GM12878 (cell line): Measurements from ENCODE around the gene ANKRD6. TPM values are rescaled to one million over a fixed set of nuclear protein-coding genes. Genes with fewer than 3 reads are reported as not detected.

Experiments
- ATAC-seq: fragments of 200-7000 bp; cut with Tn5 transposase; 3 replicates; pipeline ENCODE4 v1.9.1; 2020; ENCODE audit warnings: mild to moderate bottlenecking, moderate library complexity
- BruUV-seq: library from RNA; stranded (reverse); fragments of 400-500 nt; replicated peaks from 2 replicates; lab custom pipeline; 2021; lab: Mats Ljungman, UMichigan
- CTCF ChIA-PET: fragments of 300-600 bp; sonication (Branson Sonifier 250); formaldehyde crosslinking; extraction: SDS; loops from one replicate; lab custom pipeline; 2021; ENCODE audit warnings: inconsistent platforms; lab: Yijun Ruan, JAX
- POLR2A ChIA-PET: fragments of 350-600 bp; formaldehyde crosslinking; extraction: SDS; loops from one replicate; lab custom pipeline; 2021; ENCODE audit warnings: inconsistent platforms; lab: Charles Lee
- RAD21 ChIA-PET: fragments of 300-600 bp; sonication (Branson Sonifier 250); formaldehyde crosslinking; loops from one replicate; lab custom pipeline; 2023; ENCODE audit warnings: antibody characterized with exemption; ENCODE audit not compliant: unreplicated experiment; lab: Charles Lee
- SMC1A ChIA-PET: fragments of 300-600 bp; sonication (Branson Sonifier 250); formaldehyde crosslinking; loops from one replicate; lab custom pipeline; 2023; ENCODE audit not compliant: unreplicated experiment, uncharacterized antibody; lab: Charles Lee
- DNase-seq: peaks from one replicate; pipeline ENCODE4 v3.0.0-alpha.2; 2011; ENCODE audit warnings: low read depth, low spot score
- FAIRE-seq: peaks from 3 replicates; lab custom pipeline; 2011; peaks lifted over from hg19 to GRCh38; lab: Jason Lieb, UNC
- H2AFZ ChIP-seq: 2 replicates; pipeline ENCODE4 v1.6.0; 2011; ENCODE audit warnings: low read depth, low read length, control low read depth; ENCODE audit not compliant: control insufficient read depth
- H3K27ac ChIP-seq: 2 replicates; pipeline ENCODE4 v1.5.1; 2011; ENCODE audit warnings: control low read depth; ENCODE audit not compliant: control insufficient read depth, insufficient read depth
- H3K27me3 ChIP-seq, 2 experiments: replicated peaks in 1 of 2; 2 replicates each; pipeline versions ENCODE4 v1.6.0 to v1.6.1; 2011; ENCODE audit warnings: low read length in 1 of 2; ENCODE audit not compliant: control insufficient read depth in 2 of 2, insufficient read depth in 2 of 2
- H3K36me3 ChIP-seq, 2 experiments: 2 replicates each; pipeline ENCODE4 v1.5.1; 2011; ENCODE audit warnings: low read length in 1 of 2; ENCODE audit not compliant: control insufficient read depth in 2 of 2, insufficient read depth in 2 of 2
- H3K4me1 ChIP-seq: 2 replicates; pipeline ENCODE4 v1.6.1; 2011; ENCODE audit warnings: mild to moderate bottlenecking, low read length, moderate library complexity, mixed read lengths; ENCODE audit not compliant: control insufficient read depth, insufficient read depth
- H3K4me2 ChIP-seq: 2 replicates; pipeline ENCODE4 v1.6.0; 2011; ENCODE audit warnings: control low read depth; ENCODE audit not compliant: control insufficient read depth, insufficient read depth
- H3K4me3 ChIP-seq: fragments of 200-600 bp; sonication (generic); 2 replicates; pipeline ENCODE4 v1.5.1; 2016
- H3K79me2 ChIP-seq: 2 replicates; pipeline ENCODE4 v1.6.0; 2011; ENCODE audit warnings: low read length; ENCODE audit not compliant: control insufficient read depth, insufficient read depth
- H3K9ac ChIP-seq: 2 replicates; pipeline ENCODE4 v1.8.0; 2011; ENCODE audit warnings: low read length, control low read depth, mixed read lengths; ENCODE audit not compliant: control insufficient read depth, insufficient read depth
- H3K9me3 ChIP-seq: replicated peaks from 3 replicates; pipeline ENCODE4 v1.5.1; 2011; ENCODE audit warnings: mild to moderate bottlenecking, low read length; ENCODE audit not compliant: control insufficient read depth, insufficient read depth
- H4K20me1 ChIP-seq: 2 replicates; pipeline ENCODE4 v1.6.0; 2011; ENCODE audit not compliant: control insufficient read depth, insufficient read depth
- CREB1 ChIP-seq: IDR thresholded peaks from 2 replicates; pipeline ENCODE4 v1.6.1; 2012; ENCODE audit warnings: low read depth, mild to moderate bottlenecking, inconsistent platforms
- HCFC1 ChIP-seq: fragments of 150-350 bp; IDR thresholded peaks from 2 replicates; pipeline ENCODE4 v1.6.1; 2014; ENCODE audit warnings: low read length
- NBN ChIP-seq: fragments of 450-650 bp; IDR thresholded peaks from 2 replicates; pipeline ENCODE4 v1.6.1; 2016
- NFXL1 ChIP-seq: fragments of 450-650 bp; IDR thresholded peaks from 2 replicates; pipeline ENCODE4 v1.6.1; 2017; ENCODE audit warnings: antibody characterized with exemption, mild to moderate bottlenecking, borderline replicate concordance
- NFYB ChIP-seq: IDR thresholded peaks from 2 replicates; pipeline ENCODE4 v1.6.1; 2011; ENCODE audit warnings: low read depth, mild to moderate bottlenecking, low read length, improper control_type of control experiment, moderate library complexity; ENCODE audit not compliant: insufficient read depth
- PAX5 ChIP-seq: IDR thresholded peaks from 2 replicates; pipeline ENCODE4 v1.6.1; 2011; ENCODE audit warnings: low read depth, low read length, borderline replicate concordance
- SMAD5 ChIP-seq: IDR thresholded peaks from 2 replicates; pipeline ENCODE4 v1.6.1; 2016; ENCODE audit warnings: antibody characterized with exemption, low read depth
- WGBS: methylation state at CpG from one replicate; pipeline ENCODE4 v1.1.6; 2016; ENCODE audit warnings: low lambda C conversion rate; ENCODE audit not compliant: insufficient replicate concordance, insufficient coverage; ENCODE audit errors: missing lambda C conversion rate; 5-methylcytosine and 5-hydroxymethylcytosine counted together
- in situ Hi-C: fragments of 300-500 bp; cut with MboI; formaldehyde crosslinking; loops from 9 replicates; pipeline ENCODE4 v1.14.3; 2018; ENCODE audit warnings: mixed read lengths
- intact Hi-C: fragments of 100-400 bp; cut with micrococcal nuclease; formaldehyde crosslinking; loops from one replicate; pipeline ENCODE4 v1.14.2; 2022; ENCODE audit not compliant: unreplicated experiment
- polyA plus RNA-seq, 11 experiments: library from polyadenylated mRNA; depleted of rRNA in 4 of 11; unstranded in 6 of 11; stranded (reverse) in 5 of 11; fragments of >200 nt; fragmentation: Nextera tagmentation in 4 of 11; fragmentation: Illumina TruSeq in 1 of 11; extraction: Ambion mirVana in 4 of 11; extraction: Trizol in 1 of 11; gene quantifications; 1 replicate in 1 of 11; 2 replicates in 10 of 11; pipeline versions ENCODE4 v1.2.1 to v1.2.3, GENCODE V29; 2011 to 2016; ENCODE audit warnings: inconsistent platforms in 2 of 11, missing spikeins in 2 of 11, low read depth in 1 of 11
- total RNA-seq, 4 experiments: library from RNA; depleted of rRNA in 3 of 4; stranded (reverse); fragments of >200 nt in 3 of 4; fragmentation: Illumina TruSeq in 1 of 4; extraction: Trizol in 1 of 4; gene quantifications; 2 replicates each; pipeline versions ENCODE4 v1.2.1 to v1.2.3, GENCODE V29; 2013 to 2021
- TF ChIP-seq, protein P1 (sequence below): fragments of 450-650 bp; IDR thresholded peaks from 2 replicates; pipeline ENCODE4 v1.6.1; 2017; ENCODE audit warnings: mild to moderate bottlenecking
- TF ChIP-seq, protein P2 (sequence below): fragments of 450-650 bp; IDR thresholded peaks from 2 replicates; pipeline ENCODE4 v1.6.1; 2018; ENCODE audit warnings: borderline replicate concordance, mild to moderate bottlenecking; ENCODE audit not compliant: partially characterized antibody

The ANKRD6 gene
- total and polyA plus RNA-seq, 10 of the 15 experiments (the other 5 are each of a cell fraction or from before 2014, with no cell fraction given) = 0.03 to 0.90 (median 0.38) TPM

DNA sequence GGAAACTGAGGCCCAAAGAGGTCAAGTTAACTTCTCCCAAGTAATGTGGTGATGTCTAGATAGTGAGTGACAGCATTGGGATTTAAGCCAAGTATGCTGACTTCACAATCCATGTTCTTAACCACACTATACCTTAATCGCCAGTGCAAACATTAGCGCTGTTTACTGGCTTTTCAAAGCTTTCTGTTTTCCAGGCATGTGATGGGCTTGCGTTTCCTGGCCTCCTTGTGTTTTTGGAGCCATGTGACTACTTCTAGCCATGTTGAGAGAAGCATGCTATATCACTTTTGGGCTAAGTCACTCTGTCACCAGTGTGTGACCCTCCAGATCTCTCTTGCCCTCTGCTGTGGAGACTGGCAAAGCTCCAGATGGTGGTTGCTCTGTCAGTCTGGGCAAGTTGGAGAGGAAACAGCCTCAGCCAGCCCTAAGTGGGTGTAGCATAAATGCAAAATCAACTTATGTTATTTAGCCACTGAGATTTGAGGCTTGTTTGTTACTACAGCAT lies 76.9 kb downstream of the ANKRD6 start:
- ChIA-PET CTCF (no interaction called here), RAD21 (no interaction called here), SMC1A (no interaction called here), POLR2A (no interaction called here)
- H3K79me2 ChIP-seq = no peaks in the 10 kb centered on the region
- WGBS = 46% methylated on average over 3 of the region's 3 CpGs
- no peaks in the 10 kb centered on the region for H3K36me3 ChIP-seq
- no peak overlapping the region for H3K27ac ChIP-seq
- no peak overlapping the region for H3K4me3 ChIP-seq
- no peak overlapping the region for H3K4me2 ChIP-seq
- ATAC-seq = no peak
- H3K4me1 ChIP-seq = no peaks in the 10 kb centered on the region
- H4K20me1 ChIP-seq = no peaks in the 10 kb centered on the region
- no TSS peak for BruUV-seq
- intact Hi-C loops = no loop called here
- no peaks in the 10 kb centered on the region; a peak in 1 of 4 replicates for H3K27me3 ChIP-seq
- H3K9ac ChIP-seq = no peak overlapping the region
- TF ChIP-seq, protein P1, sequence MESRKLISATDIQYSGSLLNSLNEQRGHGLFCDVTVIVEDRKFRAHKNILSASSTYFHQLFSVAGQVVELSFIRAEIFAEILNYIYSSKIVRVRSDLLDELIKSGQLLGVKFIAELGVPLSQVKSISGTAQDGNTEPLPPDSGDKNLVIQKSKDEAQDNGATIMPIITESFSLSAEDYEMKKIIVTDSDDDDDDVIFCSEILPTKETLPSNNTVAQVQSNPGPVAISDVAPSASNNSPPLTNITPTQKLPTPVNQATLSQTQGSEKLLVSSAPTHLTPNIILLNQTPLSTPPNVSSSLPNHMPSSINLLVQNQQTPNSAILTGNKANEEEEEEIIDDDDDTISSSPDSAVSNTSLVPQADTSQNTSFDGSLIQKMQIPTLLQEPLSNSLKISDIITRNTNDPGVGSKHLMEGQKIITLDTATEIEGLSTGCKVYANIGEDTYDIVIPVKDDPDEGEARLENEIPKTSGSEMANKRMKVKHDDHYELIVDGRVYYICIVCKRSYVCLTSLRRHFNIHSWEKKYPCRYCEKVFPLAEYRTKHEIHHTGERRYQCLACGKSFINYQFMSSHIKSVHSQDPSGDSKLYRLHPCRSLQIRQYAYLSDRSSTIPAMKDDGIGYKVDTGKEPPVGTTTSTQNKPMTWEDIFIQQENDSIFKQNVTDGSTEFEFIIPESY = no peak
- TF ChIP-seq PAX5 (no peak), NFYB (no peak), NFXL1 (no peak), HCFC1 (no peak), NBN (no peak), CREB1 (no peak), SMAD5 (no peak)
- TF ChIP-seq, protein P2, sequence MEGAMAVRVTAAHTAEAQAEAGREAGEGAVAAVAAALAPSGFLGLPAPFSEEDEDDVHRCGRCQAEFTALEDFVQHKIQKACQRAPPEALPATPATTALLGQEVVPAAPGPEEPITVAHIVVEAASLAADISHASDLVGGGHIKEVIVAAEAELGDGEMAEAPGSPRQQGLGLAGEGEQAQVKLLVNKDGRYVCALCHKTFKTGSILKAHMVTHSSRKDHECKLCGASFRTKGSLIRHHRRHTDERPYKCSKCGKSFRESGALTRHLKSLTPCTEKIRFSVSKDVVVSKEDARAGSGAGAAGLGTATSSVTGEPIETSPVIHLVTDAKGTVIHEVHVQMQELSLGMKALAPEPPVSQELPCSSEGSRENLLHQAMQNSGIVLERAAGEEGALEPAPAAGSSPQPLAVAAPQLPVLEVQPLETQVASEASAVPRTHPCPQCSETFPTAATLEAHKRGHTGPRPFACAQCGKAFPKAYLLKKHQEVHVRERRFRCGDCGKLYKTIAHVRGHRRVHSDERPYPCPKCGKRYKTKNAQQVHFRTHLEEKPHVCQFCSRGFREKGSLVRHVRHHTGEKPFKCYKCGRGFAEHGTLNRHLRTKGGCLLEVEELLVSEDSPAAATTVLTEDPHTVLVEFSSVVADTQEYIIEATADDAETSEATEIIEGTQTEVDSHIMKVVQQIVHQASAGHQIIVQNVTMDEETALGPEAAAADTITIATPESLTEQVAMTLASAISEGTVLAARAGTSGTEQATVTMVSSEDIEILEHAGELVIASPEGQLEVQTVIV = no peak
- TF ChIP-seq, all 136 proteins: peak for 0
- in situ Hi-C loops = no loop called here
- no peak overlapping the region for H2AFZ ChIP-seq
- no peaks in the 10 kb centered on the region for H3K9me3 ChIP-seq
- no peak for FAIRE-seq
- DNase-seq = no peak
